NB4 (cell line): ENCODE results near the gene GRIK4.

Experiments used
- MYC ChIP-seq: IDR thresholded peaks from 2 replicates; pipeline ENCODE4 v1.6.1; 2011; ENCODE audit warnings: low read depth, low read length
- POLR2A ChIP-seq: IDR thresholded peaks from 2 replicates; pipeline ENCODE4 v1.6.1; 2011; ENCODE audit warnings: mild to moderate bottlenecking; ENCODE audit not compliant: insufficient read length; ENCODE audit errors: extremely low read depth
- TF ChIP-seq, protein P1 (sequence below): IDR thresholded peaks from one replicate; pipeline ENCODE4 v1.5.1; 2012; ENCODE audit warnings: low read depth, low read length
- TF ChIP-seq, protein P2 (sequence below): IDR thresholded peaks from 2 replicates; pipeline ENCODE4 v1.6.1; 2011; ENCODE audit warnings: low read depth, low read length

DNA sequence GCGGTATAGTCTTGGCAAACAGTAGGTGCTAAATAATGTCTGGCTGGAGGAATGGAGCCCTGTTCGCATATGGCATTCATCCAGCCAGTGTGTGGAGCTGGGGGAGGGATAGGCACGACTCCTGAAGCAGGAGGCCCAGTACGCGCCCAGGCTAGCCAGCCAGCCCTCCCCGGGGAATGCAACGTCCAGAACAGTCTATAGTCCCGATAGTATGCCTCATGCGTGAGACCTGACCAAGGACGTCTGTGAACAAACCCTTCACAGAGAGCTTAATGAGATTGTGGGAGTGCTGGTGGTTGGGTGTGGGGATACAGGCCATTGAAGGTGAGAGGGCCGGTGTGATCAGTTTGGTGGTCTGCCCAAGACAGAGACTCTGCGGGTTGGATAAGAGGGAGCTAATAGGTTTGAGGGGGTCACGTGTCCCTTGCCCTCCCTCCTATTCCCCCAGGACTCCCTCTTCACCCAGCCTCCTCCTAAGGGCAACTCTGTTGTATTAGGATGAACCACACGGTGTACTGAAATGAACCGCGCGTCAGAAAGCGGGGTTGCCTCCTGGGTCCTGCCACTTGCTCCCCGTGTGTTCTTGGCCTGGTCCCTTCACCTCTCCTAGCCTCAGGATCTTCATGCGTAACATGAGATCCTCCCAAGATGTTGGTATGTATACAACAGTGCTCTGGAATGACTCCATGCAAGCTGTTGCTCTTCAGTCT is 987 bp upstream of the GRIK4 start:
- TF ChIP-seq POLR2A (no peak), MYC (no peak)
- TF ChIP-seq, protein P1, sequence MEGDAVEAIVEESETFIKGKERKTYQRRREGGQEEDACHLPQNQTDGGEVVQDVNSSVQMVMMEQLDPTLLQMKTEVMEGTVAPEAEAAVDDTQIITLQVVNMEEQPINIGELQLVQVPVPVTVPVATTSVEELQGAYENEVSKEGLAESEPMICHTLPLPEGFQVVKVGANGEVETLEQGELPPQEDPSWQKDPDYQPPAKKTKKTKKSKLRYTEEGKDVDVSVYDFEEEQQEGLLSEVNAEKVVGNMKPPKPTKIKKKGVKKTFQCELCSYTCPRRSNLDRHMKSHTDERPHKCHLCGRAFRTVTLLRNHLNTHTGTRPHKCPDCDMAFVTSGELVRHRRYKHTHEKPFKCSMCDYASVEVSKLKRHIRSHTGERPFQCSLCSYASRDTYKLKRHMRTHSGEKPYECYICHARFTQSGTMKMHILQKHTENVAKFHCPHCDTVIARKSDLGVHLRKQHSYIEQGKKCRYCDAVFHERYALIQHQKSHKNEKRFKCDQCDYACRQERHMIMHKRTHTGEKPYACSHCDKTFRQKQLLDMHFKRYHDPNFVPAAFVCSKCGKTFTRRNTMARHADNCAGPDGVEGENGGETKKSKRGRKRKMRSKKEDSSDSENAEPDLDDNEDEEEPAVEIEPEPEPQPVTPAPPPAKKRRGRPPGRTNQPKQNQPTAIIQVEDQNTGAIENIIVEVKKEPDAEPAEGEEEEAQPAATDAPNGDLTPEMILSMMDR, result no peak
- TF ChIP-seq, protein P2, sequence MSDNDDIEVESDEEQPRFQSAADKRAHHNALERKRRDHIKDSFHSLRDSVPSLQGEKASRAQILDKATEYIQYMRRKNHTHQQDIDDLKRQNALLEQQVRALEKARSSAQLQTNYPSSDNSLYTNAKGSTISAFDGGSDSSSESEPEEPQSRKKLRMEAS, result no peak
